Panc1 (cell line): Measurements from ENCODE around the gene TP53I3. TPM values are rescaled to one million over a fixed set of nuclear protein-coding genes. Genes with fewer than 3 reads are reported as not detected.

Experiments
- ATAC-seq: fragments of 200-7000 bp; cut with Tn5 transposase; 2 replicates; pipeline ENCODE4 v1.9.1; 2020; ENCODE audit warnings: mild to moderate bottlenecking, moderate library complexity
- BruUV-seq: library from RNA; stranded (reverse); fragments of 400-500 nt; replicated peaks from 2 replicates; lab custom pipeline; 2021; lab: Mats Ljungman, UMichigan
- CTCF ChIA-PET: fragments of 300-600 bp; sonication (Branson Sonifier 250); formaldehyde crosslinking; loops from one replicate; lab custom pipeline; 2022; ENCODE audit warnings: antibody characterized with exemption; lab: Charles Lee
- POLR2A ChIA-PET: fragments of 300-600 bp; sonication (Branson Sonifier 250); formaldehyde crosslinking; loops from one replicate; lab custom pipeline; 2022; ENCODE audit warnings: antibody characterized with exemption; lab: Charles Lee
- DNase-seq: peaks from one replicate; pipeline ENCODE4 v3.0.0-alpha.2; 2010; ENCODE audit warnings: low read depth, low spot score
- H3K27ac ChIP-seq: 2 replicates; pipeline ENCODE4 v1.5.1; 2011; ENCODE audit warnings: mild to moderate bottlenecking, low read length, inconsistent platforms
- H3K27me3 ChIP-seq: fragments of 200-500 bp; sonication (Bioruptor generic); 2 replicates; pipeline ENCODE4 v1.6.0; 2014; ENCODE audit warnings: low read length, inconsistent platforms; ENCODE audit not compliant: control insufficient read depth, insufficient read depth
- H3K36me3 ChIP-seq: fragments of 200-500 bp; sonication (Bioruptor generic); 2 replicates; pipeline ENCODE4 v1.5.1; 2014; ENCODE audit warnings: inconsistent platforms, mild to moderate bottlenecking, low read length, moderate library complexity; ENCODE audit not compliant: control insufficient read depth, insufficient read depth
- H3K4me1 ChIP-seq: 2 replicates; pipeline ENCODE4 v1.5.1; 2011; ENCODE audit warnings: inconsistent platforms, mild to moderate bottlenecking, low read length, moderate library complexity; ENCODE audit not compliant: control insufficient read depth, insufficient read depth
- H3K4me3 ChIP-seq, 2 experiments: 2 replicates each; pipeline ENCODE4 v1.5.1; 2011 to 2012; ENCODE audit warnings: low read depth in 2 of 2, low read length in 2 of 2, mild to moderate bottlenecking in 2 of 2, inconsistent platforms in 1 of 2, moderate library complexity in 1 of 2
- H3K9me3 ChIP-seq: fragments of 200-500 bp; sonication (Bioruptor generic); 2 replicates; pipeline ENCODE4 v1.5.1; 2014; ENCODE audit warnings: low read depth, mild to moderate bottlenecking, inconsistent platforms, low read length, moderate library complexity; ENCODE audit not compliant: control insufficient read depth, insufficient read depth
- POLR2AphosphoS5 ChIP-seq: IDR thresholded peaks from 2 replicates; pipeline ENCODE4 v1.6.1; 2012; ENCODE audit warnings: mild to moderate bottlenecking, low read depth, low read length, moderate library complexity
- SIN3A ChIP-seq: IDR thresholded peaks from 2 replicates; pipeline ENCODE4 v1.6.1; 2012; ENCODE audit warnings: low read depth, mild to moderate bottlenecking, low read length, moderate library complexity, borderline replicate concordance; ENCODE audit not compliant: insufficient read depth
- in situ Hi-C: cut with HindIII; loops from 2 replicates; pipeline ENCODE4 v1.10.0; 2016; ENCODE audit warnings: low sequenced_read_pairs, low pct_unique_long_range_greater_than_20kb
- intact Hi-C: fragments of 100-400 bp; cut with micrococcal nuclease; formaldehyde crosslinking; loops from one replicate; pipeline ENCODE4 v1.10.0; 2022; ENCODE audit not compliant: unreplicated experiment
- total RNA-seq: library from RNA; stranded (reverse); gene quantifications from one replicate; pipeline ENCODE4 v1.2.1, GENCODE V29; 2021; ENCODE audit not compliant: unreplicated experiment
- TF ChIP-seq, protein P1 (sequence below): fragments of 450-650 bp; IDR thresholded peaks from 2 replicates; pipeline ENCODE4 v1.5.1; 2017; ENCODE audit warnings: mild to moderate bottlenecking
- TF ChIP-seq, protein P2 (sequence below), 2 experiments: IDR thresholded peaks; 2 replicates each; pipeline ENCODE4 v1.6.1; 2011 to 2012; ENCODE audit warnings: low read depth in 2 of 2, control low read depth in 1 of 2, low read length in 1 of 2, mild to moderate bottlenecking in 1 of 2, moderate library complexity in 1 of 2; ENCODE audit not compliant: insufficient read depth in 1 of 2

TP53I3 gene
- total RNA-seq, 1 experiment from 2014 or later = 51.3 TPM

DNA sequence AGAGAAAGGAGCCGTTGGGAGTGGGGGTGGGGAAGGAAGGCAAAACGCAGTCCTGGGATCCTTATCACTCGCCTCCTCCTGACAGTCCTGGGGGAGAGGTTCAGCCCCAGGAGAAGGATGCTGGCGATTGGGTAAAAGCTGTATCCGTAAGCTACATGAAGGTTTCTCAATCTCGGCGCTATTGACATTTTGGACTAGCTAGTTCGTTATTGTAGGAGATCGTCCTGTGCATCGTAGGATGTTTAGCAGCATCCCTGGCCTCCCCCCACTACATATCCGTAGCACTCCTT, 511 bp upstream of the TP53I3 start:
- intact Hi-C loops (loop anchor here (10.0 kb wide), 1 partner anchor 80 kb away; no protein-coding TSS in a partner anchor), in situ Hi-C loops (no loop called here)
- TF ChIP-seq, protein P1, sequence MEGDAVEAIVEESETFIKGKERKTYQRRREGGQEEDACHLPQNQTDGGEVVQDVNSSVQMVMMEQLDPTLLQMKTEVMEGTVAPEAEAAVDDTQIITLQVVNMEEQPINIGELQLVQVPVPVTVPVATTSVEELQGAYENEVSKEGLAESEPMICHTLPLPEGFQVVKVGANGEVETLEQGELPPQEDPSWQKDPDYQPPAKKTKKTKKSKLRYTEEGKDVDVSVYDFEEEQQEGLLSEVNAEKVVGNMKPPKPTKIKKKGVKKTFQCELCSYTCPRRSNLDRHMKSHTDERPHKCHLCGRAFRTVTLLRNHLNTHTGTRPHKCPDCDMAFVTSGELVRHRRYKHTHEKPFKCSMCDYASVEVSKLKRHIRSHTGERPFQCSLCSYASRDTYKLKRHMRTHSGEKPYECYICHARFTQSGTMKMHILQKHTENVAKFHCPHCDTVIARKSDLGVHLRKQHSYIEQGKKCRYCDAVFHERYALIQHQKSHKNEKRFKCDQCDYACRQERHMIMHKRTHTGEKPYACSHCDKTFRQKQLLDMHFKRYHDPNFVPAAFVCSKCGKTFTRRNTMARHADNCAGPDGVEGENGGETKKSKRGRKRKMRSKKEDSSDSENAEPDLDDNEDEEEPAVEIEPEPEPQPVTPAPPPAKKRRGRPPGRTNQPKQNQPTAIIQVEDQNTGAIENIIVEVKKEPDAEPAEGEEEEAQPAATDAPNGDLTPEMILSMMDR = no peak
- TF ChIP-seq SIN3A (no peak), POLR2AphosphoS5 (no peak)

DNA sequence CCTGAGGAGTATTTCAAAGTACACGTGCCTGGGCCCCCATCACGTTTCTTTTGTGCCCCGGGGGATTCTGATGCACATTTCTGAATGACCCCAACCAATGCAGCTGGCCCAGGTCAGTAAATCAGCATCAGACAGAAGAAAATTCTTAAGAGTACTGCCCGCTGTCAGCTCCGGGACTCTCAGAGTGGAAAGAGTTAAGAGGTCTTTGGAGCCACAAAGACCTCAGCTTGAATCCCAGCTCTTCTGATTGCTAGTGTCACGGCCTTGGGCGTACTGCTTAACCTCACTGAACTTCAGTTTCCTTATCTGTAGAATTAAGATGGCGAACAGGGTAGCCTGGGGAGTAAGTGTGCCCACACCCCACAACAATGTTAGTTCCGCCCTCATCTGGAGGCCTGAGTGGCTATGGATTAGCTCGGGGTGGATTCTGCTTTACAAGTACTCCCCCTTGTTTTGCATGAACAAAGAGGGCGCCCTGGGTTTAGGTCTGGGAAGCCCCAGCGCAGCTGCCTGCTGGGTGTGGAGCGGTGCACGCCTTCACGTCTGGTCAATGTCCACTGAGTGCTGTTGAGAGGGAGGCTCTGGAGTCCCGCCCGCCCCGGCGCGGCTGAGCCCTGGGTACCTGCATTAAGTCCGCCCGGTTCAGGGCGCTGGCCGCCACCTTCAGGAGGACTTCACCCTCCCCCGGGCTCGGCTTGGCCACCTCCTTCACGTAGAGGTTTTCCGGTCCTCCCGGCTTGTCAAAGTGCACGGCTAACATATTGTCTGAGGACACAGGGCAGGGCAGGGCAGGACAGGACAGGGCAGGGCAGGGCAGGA, 858 bp downstream of the TP53I3 start:
- CTCF ChIA-PET = interaction anchor here (0.9 to 2.2 kb wide), 4 partner anchors 36 to 157 kb away, joined by 3 to 12 read pairs (median 4); partner anchors contain the start of genes ATAD2B and WDCP
- DNase-seq (no peak), ATAC-seq (peak; percentile 80)
- peak overlapping the region; percentile 99 for H3K27ac ChIP-seq
- in situ Hi-C loops = no loop called here
- TF ChIP-seq, protein P1 = peak; percentile 1; the same call in 1 of the 2 replicates
- TF ChIP-seq, protein P2, sequence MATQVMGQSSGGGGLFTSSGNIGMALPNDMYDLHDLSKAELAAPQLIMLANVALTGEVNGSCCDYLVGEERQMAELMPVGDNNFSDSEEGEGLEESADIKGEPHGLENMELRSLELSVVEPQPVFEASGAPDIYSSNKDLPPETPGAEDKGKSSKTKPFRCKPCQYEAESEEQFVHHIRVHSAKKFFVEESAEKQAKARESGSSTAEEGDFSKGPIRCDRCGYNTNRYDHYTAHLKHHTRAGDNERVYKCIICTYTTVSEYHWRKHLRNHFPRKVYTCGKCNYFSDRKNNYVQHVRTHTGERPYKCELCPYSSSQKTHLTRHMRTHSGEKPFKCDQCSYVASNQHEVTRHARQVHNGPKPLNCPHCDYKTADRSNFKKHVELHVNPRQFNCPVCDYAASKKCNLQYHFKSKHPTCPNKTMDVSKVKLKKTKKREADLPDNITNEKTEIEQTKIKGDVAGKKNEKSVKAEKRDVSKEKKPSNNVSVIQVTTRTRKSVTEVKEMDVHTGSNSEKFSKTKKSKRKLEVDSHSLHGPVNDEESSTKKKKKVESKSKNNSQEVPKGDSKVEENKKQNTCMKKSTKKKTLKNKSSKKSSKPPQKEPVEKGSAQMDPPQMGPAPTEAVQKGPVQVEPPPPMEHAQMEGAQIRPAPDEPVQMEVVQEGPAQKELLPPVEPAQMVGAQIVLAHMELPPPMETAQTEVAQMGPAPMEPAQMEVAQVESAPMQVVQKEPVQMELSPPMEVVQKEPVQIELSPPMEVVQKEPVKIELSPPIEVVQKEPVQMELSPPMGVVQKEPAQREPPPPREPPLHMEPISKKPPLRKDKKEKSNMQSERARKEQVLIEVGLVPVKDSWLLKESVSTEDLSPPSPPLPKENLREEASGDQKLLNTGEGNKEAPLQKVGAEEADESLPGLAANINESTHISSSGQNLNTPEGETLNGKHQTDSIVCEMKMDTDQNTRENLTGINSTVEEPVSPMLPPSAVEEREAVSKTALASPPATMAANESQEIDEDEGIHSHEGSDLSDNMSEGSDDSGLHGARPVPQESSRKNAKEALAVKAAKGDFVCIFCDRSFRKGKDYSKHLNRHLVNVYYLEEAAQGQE (IDR thresholded peaks at IDR 0.05; ENCODE audit: insufficient read depth in 1 of 2, low read depth in 2 of 2, low read length in 1 of 2) = no peak
- TF ChIP-seq POLR2AphosphoS5 = no peak
- TF ChIP-seq SIN3A = no peak
- peaks cover 2% of the 10 kb centered on the region; the same call in 1 of the 2 replicates for H3K36me3 ChIP-seq
- peaks cover 13% of the 10 kb centered on the region for H3K4me1 ChIP-seq
- intact Hi-C loops = loop anchor here (5.0 to 10.0 kb wide), 2 partner anchors 81 to 96 kb away; no protein-coding TSS in a partner anchor
- no peaks in the 10 kb centered on the region for H3K27me3 ChIP-seq
- POLR2A ChIA-PET = no interaction called here
- peak overlapping the region; percentile 65 to 89 for H3K4me3 ChIP-seq
- TSS peak; percentile 74 for BruUV-seq
- no peaks in the 10 kb centered on the region for H3K9me3 ChIP-seq

More for the DNA sequence above, 511 bp upstream of the TP53I3 start:
- POLR2A ChIA-PET = interaction anchor here (0.5 kb wide), 1 partner anchor 864 kb away, joined by 3 read pairs; no protein-coding TSS in a partner anchor
- BruUV-seq = no TSS peak
- ATAC-seq = peak; percentile 3; the same call in 1 of the 2 replicates
- Histone ChIP-seq H3K4me3 (peak overlapping the region; percentile 65 to 89), H3K27ac (peak overlapping the region; percentile 99), H3K36me3 (no peaks in the 10 kb centered on the region; the same call in 1 of the 2 replicates), H3K9me3 (no peaks in the 10 kb centered on the region), H3K4me1 (peaks cover 13% of the 10 kb centered on the region), H3K27me3 (no peaks in the 10 kb centered on the region)
- CTCF ChIA-PET = interaction anchor here (0.7 to 2.2 kb wide), 2 partner anchors 34 to 158 kb away, joined by 3 to 12 read pairs; partner anchors contain the start of gene ATAD2B
- no peak for DNase-seq
